Stimulated activated CD4-positive, alpha-beta T cell treated with anti-CD3 and anti-CD28 coated beads, Interleukin-1b, Interleukin-23, amount 100 ng/mL, for 1 hour (primary cell): Measurements from ENCODE around the gene AGTPBP1.

Experiments used
- DNase-seq, 2 donors: peaks; one replicate each; pipeline ENCODE4 v3.0.0-alpha.2; 2020; ENCODE audit warnings: low read depth in 2 of 2

The AGTPBP1 gene

DNA sequence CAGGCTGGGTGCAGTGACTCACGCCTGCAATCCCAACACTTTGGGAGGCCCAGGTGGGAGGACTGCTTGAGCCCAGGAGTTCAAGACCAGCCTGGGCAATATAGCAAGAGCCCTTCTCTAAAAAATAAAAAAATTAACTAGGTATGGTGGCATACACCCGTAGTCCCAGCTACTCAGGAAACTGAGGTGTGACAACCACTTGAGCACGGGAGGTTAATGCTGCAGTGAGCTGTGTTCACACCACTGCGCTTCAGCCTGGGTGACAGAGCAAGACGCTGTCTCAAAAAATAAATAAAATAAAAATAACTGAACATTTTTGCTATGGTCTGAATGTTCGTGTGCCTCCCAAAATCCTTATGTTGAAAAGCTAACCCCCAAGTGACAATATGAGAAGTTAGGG, 24.5 kb downstream of the AGTPBP1 start:
- no peak for DNase-seq

DNA sequence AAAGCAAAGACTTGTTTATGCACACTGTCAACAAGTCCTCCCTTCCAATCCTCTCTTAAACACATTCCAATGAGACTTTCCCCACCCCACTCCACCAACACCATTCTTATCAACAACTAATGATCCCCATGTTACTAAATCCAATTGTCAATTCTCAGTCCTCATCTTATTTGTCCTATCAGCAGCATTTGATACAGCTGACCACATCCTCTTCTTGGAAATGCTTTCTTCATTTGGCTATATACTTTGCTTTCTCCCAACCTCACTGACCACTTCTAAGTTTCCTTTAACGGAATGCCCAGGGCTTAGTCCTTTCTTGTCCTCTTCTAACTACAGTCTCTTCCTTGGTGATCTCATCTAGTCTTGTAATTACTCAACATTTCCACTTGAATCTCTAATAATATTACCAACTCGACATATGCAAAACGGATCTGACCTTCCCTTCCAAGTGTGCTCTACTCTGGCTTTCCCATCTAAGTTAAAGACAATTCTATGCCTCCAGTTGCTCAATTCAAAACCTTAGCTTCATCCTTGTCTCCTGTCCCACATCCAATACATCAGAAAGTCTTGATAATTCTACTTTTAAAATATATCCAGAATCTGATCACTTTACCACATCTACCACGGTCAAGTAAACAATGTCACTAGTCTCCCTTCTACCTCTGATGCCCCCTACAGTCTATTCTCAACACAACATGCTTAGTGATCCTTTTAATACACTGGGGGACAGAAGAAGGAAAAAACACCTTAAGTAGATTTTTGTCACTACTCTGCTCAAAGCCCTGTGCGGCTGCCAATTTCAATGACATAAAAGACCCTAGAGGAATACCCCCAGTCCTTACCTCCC, 25.5 kb downstream of the AGTPBP1 start:
- DNase-seq: no peak

DNA sequence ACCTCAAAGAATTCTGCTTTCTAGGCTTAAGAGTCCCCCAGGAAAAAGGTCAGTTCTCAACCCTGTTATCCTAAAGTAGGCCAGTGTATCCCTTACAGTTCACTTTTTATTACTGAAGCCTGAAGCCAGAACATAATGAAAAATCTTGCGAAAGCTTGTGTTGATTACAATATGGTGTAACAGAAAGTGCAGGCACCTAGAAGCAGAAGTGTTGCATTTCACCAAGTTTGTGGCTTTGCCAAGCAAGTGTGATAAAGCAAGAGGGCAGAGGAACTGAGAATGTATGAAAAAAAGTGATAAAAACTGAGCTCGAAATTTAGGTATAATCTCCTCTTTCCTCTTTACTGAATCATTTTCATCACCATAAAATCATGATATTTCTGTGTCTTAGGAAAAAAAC, 26.2 kb downstream of the AGTPBP1 start:
- no peak for DNase-seq

DNA sequence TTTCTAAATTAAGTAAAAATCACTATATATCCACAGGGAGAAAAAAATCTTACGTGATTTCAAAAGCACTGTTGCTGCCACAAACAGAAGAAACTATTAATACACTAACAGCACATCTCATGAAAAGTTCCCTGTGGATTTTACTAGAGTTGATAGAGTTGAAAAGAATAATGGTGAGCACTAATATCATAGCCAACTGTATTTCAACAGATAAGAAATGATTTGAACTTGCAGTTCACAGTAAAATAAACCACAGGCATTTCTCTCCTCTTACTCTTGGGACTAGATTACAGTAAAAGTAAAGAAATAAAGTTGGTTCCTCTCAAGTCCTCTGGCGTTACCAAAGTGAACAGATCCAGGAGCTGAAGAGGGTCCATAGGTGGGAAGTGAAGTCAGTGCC, 27.9 kb downstream of the AGTPBP1 start:
- no peak for DNase-seq

DNA sequence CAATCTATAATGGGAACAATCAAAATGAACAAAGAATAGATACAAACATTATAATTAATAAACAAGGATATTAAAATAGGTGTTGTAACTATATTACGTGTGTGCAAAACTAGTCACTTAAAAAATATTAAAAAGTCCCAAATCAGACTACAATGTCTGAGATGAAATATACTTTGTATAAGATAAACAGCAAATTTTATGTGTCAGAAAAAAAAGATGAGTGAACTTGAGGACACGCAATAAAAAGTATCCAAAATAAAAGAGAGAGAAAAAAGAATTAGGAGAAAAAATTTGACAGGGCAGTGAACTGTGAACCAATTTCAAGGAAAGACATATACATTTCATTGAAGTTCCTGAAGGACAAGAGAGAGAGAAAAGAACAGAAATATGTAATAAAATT, 37.0 kb downstream of the AGTPBP1 start:
- DNase-seq: no peak

DNA sequence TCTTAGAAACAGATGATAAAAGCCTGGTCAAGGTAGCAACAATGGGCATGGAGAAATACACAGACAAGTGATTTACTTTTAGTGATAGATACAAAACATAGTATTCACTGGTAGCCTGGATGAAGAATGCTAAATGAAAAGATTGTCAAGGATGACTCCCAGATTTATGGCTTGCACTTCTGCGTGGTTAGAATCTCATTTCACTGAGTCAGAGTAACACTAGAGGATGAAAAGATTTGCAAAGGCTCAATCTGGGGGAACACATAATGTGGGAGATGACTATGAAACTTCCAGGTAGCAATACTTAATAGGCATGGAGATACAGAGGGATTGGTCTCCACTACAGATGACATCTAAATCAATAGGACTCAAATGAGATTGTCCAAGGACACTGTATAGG, 38.4 kb downstream of the AGTPBP1 start:
- DNase-seq: no peak

DNA sequence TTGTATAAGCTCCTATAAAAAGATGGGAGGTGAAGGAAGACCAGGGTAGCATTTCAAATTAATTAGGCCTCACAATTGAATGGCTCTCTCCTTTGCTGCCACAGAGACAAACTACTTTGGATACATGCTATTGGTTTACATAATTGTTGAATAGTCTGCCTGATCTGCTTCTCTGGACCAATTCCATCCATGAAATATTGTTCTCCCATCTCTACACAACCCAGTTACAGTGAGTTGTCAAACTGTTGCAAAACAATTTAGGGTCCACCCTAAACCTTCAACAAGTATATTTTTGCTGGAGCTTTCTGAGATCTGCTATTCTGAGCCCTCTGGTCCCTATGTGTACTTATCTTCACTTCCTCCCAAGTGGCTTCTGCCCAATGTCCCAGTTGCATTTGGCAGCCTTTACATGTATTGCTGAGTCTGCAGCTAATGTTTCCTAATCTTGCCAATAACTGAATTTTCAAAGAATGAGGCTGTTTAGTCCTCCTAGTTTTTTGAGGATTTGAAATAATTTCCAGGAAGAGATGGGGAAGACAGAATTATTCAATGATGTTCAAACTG, 38.9 kb downstream of the AGTPBP1 start:
- no peak for DNase-seq

DNA sequence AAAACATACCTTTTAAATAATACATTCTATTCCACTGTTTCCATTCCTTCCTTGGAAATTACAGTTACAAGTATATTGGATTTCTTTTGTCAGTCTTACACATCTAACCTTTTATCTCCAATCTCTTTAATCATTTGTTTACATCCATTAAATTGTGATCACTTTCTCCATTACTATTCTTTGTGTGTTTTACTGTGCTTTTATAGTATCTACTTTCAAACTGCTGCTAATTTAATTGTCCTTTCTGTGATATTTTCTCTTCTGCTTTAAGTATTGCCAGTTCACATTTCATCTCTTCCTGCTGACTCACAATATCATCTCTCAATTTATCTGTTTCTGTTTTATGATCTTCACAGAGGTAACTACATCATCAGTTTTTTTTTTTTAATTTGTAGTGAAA, 39.6 kb downstream of the AGTPBP1 start:
- DNase-seq: no peak

DNA sequence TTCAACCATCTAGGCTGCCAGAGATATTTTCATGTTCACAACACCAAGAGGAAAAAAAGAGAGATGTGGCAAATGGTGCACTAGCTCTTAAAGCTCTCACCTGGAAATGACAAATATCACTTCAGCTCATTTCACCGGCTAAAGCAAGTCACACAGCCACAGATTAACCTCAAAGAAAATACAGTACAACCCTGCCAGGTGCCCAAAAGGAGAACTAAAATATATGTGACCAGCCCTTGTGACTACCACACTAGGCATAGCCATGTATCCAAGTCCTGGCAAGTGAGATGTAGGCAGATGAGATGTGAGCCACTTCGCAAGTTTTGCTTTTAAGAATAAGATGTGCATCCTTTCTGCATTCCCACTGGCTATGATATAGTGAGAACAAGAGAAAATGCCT, 41.4 kb downstream of the AGTPBP1 start:
- no peak for DNase-seq

DNA sequence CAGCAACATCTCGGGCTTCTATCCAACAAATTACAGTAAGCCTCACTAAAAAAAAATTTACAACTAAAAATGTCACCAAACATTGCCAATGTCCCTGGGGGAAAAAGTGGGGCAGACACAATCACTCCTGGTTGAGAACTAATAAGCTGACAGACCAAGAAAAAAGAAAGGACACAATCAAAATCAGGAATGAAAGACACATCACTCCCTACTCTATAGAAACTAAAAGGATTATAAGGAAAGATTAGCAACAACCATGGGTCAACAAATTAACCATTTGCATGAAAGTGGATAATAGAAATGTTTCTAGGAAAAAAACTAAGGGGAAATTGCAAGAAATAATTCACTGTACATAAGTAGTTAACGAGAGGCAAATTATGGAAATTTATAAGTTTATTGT, 53.4 kb downstream of the AGTPBP1 start:
- no peak for DNase-seq

DNA sequence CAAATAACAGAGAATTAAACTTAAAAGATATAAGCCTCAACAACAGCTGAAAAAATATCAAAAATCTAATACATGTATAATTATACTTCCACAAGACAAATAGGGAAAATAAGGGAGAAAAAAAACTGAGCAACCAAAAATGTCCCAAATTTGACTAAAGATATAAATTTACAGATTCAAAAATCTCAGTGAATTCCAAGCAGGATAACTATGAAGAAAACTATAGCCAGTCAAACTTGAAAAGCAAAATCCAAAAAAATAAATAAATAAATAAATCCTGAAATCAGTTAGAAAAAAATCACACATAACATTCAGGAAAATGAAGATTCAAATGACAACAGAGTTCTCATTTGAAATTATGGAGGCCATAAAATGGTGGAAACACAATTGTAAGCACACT, 56.7 kb downstream of the AGTPBP1 start:
- no peak for DNase-seq

DNA sequence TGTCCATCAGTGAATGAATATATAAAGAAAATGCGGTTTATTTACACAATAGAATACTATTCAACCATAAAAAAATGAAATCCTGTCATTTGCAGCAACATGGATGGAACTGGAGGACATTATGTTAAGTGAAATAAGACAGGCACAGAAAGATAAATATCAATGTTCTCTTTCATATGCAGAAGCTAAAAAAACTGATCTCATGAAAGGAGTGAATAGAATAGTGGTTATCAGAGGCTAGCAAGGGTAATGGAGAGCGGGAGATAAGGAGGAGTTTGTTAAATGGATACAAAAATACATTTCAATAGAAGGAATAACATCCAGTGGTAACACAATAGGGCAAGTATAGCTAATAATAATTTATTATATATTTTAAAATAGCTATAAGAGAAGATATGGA, 65.0 kb downstream of the AGTPBP1 start:
- no peak for DNase-seq

DNA sequence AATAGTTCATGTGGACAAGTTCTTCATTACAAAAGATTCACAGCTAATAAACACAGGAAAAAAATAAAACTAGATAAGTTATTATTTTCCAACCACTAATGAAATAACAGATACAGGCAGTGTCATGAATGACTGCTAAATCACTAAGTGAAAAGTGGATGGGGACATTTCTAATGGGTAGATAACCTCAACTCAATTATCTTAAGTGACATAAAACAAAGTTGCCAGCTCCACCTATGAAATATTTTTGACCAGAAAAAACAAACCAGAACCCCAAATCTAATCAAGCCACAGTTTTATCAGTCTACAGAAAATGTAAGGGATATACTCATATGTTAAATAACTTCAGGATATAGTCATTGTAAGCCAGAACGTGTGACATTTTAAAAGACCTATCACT, 74.4 kb downstream of the AGTPBP1 start:
- DNase-seq: no peak

DNA sequence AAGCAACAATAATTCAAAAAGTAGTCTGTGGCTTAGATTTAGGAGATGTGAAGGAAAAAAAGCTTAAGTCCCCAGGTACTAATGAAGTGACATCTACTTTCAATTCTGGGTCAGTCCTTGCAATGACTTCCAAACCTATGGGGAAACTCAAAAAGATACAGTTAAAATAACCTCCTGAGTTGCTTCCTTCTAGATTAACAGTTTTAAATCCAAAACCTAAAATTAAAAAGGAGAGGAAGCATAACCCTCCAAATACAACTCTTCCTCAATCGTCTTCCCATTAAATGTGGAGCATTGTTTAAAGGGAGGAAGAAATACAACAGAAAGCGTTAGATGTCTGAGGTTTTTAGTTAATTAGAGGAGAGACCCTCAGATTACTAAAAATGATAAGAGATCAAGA, 75.7 kb downstream of the AGTPBP1 start:
- no peak for DNase-seq

DNA sequence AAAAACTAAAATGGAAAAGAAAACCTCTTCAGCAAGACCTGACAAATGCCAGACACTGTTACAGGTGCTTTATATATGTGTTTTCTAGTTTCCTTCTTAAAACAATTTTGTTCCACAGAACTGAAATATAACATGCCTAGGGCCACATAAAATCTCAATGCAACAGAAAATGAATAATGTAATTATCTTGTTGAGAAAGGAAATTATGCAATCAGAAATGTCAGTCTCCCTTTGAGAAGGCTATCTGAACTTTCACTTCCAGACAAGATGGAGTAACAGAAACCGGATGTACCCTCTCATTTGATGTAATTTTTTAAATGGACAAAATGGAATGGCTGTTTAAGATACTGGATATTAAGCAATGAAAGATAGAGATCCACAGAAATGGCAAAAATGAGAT, 79.2 kb downstream of the AGTPBP1 start:
- no peak for DNase-seq

DNA sequence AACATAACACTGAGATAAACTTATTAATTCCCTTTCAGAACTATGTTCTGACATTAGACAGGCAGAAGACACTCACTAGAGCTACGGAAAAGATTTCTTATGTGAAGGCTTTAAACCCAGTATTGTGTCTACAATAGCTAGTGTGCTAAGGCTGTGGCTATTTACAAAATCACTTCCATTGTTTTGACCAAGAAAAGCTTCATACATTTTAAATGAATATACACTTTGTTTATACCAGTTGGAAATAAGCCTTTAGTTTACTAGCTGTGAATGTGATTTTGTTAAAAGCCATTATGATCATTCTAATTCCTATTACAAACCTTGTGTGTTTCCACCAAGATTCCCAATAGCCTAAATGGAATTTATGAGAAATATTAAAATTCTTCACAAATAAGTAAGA, 83.0 kb downstream of the AGTPBP1 start:
- no peak for DNase-seq

DNA sequence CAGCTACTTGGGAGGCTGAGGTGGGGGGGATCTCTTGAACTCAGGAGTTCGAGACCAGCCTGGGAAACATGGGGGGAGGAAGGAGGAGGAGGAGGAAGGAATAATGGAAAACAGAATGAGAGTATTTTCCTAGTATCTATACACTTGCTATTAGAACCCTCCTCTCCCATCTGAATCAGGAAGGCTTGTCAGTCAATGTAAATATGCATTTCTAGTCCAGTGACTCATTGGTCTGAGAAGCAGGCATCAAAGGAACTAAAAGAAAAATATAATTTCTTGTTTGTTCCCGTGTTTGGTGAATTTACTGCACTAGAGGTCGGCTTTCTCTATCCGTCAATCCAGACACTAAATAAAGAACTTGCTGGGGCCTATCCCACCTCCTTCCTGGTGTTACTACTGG, 88.6 kb downstream of the AGTPBP1 start:
- no peak for DNase-seq

DNA sequence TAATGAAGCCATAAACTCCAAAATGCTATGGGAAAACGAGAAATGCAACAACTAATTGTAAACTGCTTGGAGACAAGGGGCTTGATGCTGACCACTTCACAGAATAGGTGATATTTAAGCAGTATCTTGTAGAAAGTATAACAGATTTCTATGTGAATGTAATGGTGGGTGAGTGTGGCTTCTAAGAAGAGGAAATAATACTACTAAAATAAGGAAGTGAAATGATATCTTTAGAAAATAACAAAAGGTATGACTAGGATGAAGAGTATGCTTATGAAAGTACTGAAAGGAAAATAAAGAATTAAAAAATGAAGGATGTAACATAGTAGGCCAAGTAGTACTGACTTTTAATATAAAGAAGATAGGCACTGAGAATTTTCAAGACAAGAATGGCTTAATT, 94.2 kb downstream of the AGTPBP1 start:
- no peak for DNase-seq

DNA sequence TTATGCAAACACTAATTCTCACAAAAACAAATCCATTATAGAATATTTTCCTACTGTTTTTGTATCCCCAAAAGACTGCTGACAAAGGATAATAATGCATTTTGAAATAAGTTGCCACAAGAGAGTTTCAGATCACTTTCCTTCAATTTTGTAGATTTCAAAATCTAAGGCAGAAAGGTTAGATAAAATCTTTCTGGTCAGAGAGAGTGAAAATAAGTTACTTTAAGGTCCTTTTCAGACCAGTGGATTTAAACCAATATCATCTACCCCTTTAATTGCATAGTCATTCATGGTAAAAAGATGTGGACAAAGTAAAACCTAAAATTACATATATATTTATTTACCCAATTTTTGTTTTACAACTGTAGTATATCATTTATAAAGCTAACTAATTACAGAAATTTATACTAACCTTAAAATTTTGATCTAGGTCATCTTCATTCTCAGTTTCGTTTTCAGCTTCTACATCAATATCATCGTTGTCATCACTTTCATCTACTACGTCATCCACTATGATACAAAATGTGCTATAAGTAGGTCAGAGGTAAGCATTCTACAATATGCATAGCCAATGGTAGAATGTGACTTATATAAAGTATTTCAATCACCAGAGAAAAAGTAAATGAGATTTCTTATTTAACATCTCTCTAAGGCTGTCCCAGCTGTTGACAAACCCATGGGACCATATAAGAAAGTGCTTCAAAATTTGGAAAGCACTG, 95.7 kb downstream of the AGTPBP1 start:
- DNase-seq: no peak

DNA sequence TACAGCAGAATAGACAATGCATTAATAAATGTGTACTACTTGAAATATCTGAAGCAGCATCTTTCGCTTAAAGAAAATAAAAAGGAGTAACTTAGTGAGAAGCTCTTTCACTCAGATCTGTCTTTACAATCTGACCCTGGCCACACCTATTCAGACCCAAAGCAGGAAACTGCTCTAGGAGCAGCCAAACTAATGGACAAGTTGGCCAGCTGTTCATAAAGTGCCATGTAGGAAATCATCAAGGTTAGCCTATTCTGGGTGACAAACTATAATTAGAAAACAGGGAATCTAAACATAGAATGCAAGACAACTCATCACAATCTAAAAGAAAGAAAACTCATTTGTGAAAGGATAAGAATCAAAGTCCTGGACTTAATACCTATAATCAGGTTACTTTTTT, 101.3 kb downstream of the AGTPBP1 start:
- no peak for DNase-seq

DNA sequence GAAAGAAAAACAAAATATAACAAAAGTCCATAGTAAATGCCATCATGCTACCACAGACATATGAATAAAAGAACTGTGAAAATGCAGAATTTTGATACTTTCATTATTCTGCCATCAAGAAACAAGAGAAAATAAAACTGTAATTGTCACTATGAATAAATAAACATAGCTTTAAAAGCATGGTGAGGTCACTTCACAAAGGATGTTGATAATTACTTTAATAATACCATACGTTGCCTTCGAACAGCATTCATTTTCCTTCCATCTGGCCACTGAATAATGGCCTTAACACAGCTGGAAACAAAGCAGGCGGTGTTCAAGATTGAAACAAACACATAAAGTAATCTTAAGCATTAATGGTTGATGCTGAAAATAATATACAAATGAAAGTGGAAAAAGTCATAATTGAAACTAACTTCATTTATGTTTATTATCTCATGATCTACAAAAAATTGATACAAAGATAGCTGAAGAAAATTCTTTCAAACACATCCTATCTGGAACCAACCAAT, 102.0 kb downstream of the AGTPBP1 start:
- no peak for DNase-seq

DNA sequence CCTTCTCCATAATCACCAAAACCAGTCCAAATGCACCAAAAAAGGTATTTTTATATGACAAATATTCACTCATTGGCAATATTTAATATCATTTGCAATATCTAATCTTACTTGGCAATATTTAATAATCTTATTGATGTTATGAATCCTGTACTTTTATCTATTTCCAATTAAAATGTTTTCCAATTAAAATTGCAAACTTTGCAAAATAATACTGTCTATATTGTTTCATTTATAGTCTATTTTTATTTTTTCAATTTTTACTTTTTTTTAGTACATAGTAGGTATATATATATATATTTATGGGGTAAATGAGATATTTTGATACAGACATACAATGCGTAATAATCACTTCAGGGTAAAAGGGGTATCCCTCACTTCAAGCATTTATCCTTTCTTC, 109.9 kb downstream of the AGTPBP1 start:
- no peak for DNase-seq

DNA sequence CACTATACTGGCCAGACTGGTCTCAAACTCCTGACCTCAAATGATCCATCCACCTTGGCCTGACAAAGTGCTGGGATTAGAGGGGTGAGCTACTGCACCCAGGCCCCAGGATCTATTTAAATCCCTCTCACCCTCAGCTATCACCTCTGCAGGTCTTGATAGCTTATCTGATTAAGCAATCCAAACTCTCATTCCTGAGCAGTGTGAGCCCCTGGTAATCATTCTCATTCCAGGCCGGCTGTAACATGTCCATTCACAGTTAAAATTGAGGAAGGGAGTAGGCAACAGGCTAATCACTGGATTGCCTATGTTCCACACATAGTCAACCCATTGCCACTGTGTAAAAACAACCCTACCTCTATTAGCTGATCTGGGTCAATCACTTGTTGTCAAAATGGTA, 111.1 kb downstream of the AGTPBP1 start:
- DNase-seq: no peak
